Middle frontal gyrus (tissue), 1 donor: Measurements from ENCODE around the gene CHST8.

ENCODE experiments used
- DNase-seq: peaks from one replicate; pipeline ENCODE4 v3.0.0-alpha.2; 2015; ENCODE audit warnings: low spot score; ENCODE audit errors: extremely low spot score

The CHST8 gene

GRCh38 chr19:33713194-33713593, 91.4 kb downstream of the CHST8 start:
- DNase-seq, result no peak

- DNase-seq, result no peak
Observed at GRCh38 chr19:33714149-33714548, 92.4 kb downstream of the CHST8 start.

- DNase-seq, result no peak
Observed at GRCh38 chr19:33715462-33715861, 93.7 kb downstream of the CHST8 start.

- DNase-seq, result no peak
Observed at GRCh38 chr19:33717878-33718277, 96.1 kb downstream of the CHST8 start.

- DNase-seq, result no peak
Observed at GRCh38 chr19:33718651-33719254, 97.0 kb downstream of the CHST8 start.

- no peak for DNase-seq
Observed at GRCh38 chr19:33719366-33720154, 97.8 kb downstream of the CHST8 start.

- DNase-seq, result no peak
Observed at GRCh38 chr19:33720155-33720493, 98.4 kb downstream of the CHST8 start.

- DNase-seq, result no peak
Observed at GRCh38 chr19:33720691-33721682, 99.2 kb downstream of the CHST8 start.

- DNase-seq, result no peak
Observed at GRCh38 chr19:33721735-33722297, 100.1 kb downstream of the CHST8 start.

GRCh38 chr19:33722456-33723239, 100.9 kb downstream of the CHST8 start:
- no peak for DNase-seq

GRCh38 chr19:33723512-33723911, 101.8 kb downstream of the CHST8 start:
- no peak for DNase-seq

- DNase-seq, result no peak
Observed at GRCh38 chr19:33724021-33724720, 102.4 kb downstream of the CHST8 start.

GRCh38 chr19:33724721-33725060, 102.9 kb downstream of the CHST8 start:
- DNase-seq, result no peak

GRCh38 chr19:33725567-33725966, 103.8 kb downstream of the CHST8 start:
- DNase-seq, result no peak

- no peak for DNase-seq
Observed at GRCh38 chr19:33726756-33727155, 105.0 kb downstream of the CHST8 start.

- DNase-seq, result no peak
Observed at GRCh38 chr19:33727331-33727998, 105.7 kb downstream of the CHST8 start.

- no peak for DNase-seq
Observed at GRCh38 chr19:33728141-33728540, 106.4 kb downstream of the CHST8 start.

- no peak for DNase-seq
Observed at GRCh38 chr19:33730858-33731607, 109.3 kb downstream of the CHST8 start.

GRCh38 chr19:33731881-33732280, 110.1 kb downstream of the CHST8 start:
- no peak for DNase-seq
